GM12864 (cell line): ENCODE data around the gene SYNRG.

Experiments used
- DNase-seq: peaks from one replicate; pipeline ENCODE4 v3.0.0-alpha.2; 2011; ENCODE audit warnings: low read depth
- H3K4me3 ChIP-seq: 2 replicates; pipeline ENCODE4 v1.5.1; 2011; ENCODE audit warnings: mild to moderate bottlenecking, low read depth, low read length, control low read depth
- CTCF ChIP-seq: IDR thresholded peaks from 2 replicates; pipeline ENCODE4 v1.5.1; 2011; ENCODE audit warnings: low read depth, mild to moderate bottlenecking, moderate library complexity, low read length, control low read depth, inconsistent platforms; ENCODE audit errors: missing control alignments

SYNRG gene

DNA sequence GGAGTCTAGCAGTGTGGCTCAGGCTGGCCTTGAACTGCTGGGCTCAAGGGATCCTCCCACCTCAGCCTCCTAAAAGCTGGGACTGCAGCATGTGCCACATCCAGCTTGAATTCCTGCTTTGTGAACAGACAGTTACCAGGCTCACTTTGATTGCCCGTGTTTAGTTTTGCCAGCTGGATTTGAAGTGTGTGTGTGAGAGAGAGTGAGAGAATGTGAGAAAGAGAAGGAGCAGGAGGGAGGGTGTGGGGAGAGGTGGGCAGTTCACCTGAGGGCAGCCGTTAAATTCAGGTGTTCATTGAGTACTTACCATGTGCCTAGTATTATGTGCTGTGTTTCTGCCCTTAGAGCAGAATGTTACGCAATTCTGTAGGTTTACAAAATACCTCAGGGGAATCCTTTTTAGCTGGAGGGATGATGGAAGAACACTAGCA lies 114.8 kb downstream of the SYNRG start:
- no peak overlapping the region for H3K4me3 ChIP-seq
- TF ChIP-seq CTCF: no peak
- no peak for DNase-seq

DNA sequence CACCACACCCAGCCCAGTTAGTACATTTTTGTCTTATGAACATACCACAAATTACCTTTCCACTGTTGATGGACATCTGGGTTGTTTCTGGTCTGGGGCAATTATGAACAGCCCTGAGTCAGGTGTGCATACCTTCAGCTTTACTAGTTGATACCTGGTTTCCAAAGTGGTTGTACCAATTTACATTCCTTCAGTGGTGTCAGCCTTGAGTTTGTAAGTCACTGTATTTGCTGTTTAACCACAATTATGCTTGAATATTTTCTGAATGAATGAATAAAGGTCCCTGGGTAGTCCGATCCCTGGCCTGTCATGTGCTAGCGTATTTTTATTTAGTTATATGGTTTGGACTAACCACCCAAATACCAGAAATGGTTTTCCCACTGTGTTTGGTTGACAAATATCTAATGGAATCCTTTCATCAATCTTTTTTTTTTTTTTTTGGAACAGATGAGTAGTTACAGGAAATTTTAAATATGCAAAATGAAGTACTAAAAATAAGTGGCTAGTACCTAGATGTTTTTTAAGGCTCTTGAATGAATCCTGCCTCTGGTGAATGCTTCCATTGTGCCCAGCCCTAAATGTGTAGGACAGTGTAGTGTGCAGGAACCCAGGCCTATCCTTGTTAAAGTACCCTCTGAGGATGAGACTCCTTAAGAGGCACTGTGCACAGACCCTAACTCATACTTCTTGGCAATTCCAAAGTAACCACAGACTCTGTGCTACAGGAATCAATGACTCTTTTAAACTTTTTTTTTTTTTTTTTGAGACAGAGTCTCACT lies 115.8 kb downstream of the SYNRG start:
- DNase-seq: no peak
- TF ChIP-seq CTCF: no peak
- H3K4me3 ChIP-seq: no peak overlapping the region

GRCh38 chr17:37492167-37492566 lies 117.1 kb downstream of the SYNRG start:
- H3K4me3 ChIP-seq: no peak overlapping the region
- DNase-seq: no peak
- TF ChIP-seq CTCF: no peak

DNA sequence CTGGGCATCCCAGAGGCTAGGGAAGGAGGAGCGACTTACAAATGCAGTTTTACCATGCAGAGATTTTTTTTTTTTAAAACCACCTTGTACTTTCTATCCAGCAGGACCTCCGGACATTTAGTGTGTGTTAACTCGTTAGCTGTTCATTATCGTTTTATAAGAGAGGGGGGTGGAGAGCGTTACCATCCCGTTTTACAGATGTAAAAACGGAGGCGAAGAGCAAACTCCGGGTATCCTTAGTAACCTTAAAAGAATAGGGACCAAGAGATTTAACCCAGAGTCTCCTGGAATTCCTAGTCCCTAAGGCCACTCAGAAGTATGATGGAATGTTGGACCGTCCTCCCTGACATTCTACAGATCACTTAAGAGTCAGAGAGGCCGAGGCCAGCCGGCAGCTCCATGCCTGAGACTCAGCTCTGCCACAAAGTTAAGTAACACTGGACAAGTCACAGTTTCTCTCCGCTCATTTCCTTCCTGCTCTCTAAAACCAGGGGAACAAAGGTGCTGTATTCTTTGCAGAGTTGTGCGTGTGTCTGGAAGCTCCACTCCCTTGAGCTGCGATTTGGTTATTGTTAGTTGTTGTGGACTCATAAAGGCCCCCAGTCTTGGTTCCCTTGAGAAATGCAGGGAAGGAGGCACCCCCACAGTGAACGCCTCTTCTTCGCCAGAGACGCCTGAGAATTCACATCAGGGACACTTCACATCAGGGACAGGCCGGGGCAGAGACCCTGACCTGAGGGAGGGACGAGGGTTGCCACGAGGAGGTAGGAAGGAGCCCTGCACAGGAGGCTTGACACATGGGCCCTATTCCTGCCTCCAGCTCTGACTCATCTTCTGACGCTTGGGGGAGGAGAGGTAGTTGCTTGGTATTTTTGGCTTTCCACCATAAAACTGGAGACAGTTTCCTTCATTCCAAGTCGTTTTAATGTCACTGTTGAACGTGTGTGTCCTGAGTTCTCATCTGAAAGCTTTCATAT lies 118.3 kb downstream of the SYNRG start:
- TF ChIP-seq CTCF: no peak
- peak overlapping the region; percentile 72 for H3K4me3 ChIP-seq
- no peak for DNase-seq

DNA sequence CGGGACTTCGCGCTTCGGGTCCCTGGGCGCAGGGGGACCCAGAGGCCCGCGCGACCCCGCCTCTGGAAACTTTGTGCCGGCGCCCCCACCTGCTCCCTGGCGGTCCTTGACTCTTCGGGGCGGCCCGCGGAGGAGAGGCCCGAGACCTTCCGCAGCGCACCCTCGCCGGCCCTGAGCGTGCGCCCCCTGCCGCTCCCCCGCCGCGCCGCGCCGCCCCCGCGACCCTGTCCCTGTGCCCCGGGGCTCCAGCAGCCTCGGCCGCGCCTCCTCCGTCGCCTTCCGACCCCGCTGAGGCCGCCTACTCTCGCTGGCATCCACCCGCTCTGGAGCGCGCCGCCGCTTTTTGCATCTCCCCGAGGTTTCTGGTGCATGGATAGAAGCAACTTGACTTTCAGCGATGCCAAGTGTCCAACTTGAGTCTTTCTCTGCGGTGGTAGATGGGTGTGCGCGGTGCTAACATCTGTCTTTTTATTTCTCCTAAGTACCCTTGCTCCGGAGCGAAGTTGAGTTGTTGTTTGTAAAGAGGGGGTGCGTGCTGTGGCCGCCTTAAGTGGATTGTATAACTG lies 119.1 kb downstream of the SYNRG start:
- H3K4me3 ChIP-seq: peak overlapping the region; percentile 72
- no peak for DNase-seq
- TF ChIP-seq CTCF: peak; percentile 43

GRCh38 chr17:37489197-37490001 lies 119.8 kb downstream of the SYNRG start, which contains the start of gene DUSP14:
Gene DUSP14, plus strand, starts transcription at chr17:37489891. Its CDS starts 22,382 bp downstream, at chr17:37512273.
- peak within 1 kb of the TSS; percentile 72 for H3K4me3 ChIP-seq
- TF ChIP-seq CTCF: peak; percentile 13
- DNase-seq: peak; percentile 31
